Dermis blood vessel endothelial cell (primary cell): ENCODE data around the gene CUL2. TPM values are rescaled to one million over a fixed set of nuclear protein-coding genes. Genes with fewer than 3 reads are reported as not detected.
"Not testable (repeated sequence)": the region's sequence is repeated elsewhere in the genome, so short reads cannot be mapped to it uniquely, and the experiment has no call there.

Source experiments
- DNase-seq: peaks from one replicate; pipeline ENCODE4 v3.0.0; 2010
- total RNA-seq: library from RNA; depleted of rRNA; stranded (reverse); fragments of >200 nt; gene quantifications from 2 replicates; pipeline ENCODE4 v1.2.3, GENCODE V29; 2014

The CUL2 gene
- total RNA-seq, 1 donor from 2014 or later = 26.9 TPM

GRCh38 chr10:35017608-35018007 lies 72.5 kb downstream of the CUL2 start:
- no peak for DNase-seq

GRCh38 chr10:35015843-35016408 lies 74.2 kb downstream of the CUL2 start:
- DNase-seq = no peak

- DNase-seq = no peak
Measured at GRCh38 chr10:35012781-35013180, 77.4 kb downstream of the CUL2 start.

- DNase-seq = no peak
Measured at GRCh38 chr10:35011771-35012191, 78.4 kb downstream of the CUL2 start.

GRCh38 chr10:35007858-35008301 lies 82.3 kb downstream of the CUL2 start:
- no peak for DNase-seq

- DNase-seq = no peak
Measured at GRCh38 chr10:35006836-35007235, 83.3 kb downstream of the CUL2 start.

GRCh38 chr10:35005868-35006267 lies 84.3 kb downstream of the CUL2 start:
- peak; percentile 79 for DNase-seq

- no peak for DNase-seq
Measured at GRCh38 chr10:35004651-35005050, 85.5 kb downstream of the CUL2 start.

- no peak for DNase-seq
Measured at GRCh38 chr10:35003906-35004305, 86.2 kb downstream of the CUL2 start.

GRCh38 chr10:35000936-35001335 lies 89.2 kb downstream of the CUL2 start:
- no peak for DNase-seq

- DNase-seq = peak; percentile 14
Measured at GRCh38 chr10:34999532-34999931, 90.6 kb downstream of the CUL2 start.

- no peak for DNase-seq
Measured at GRCh38 chr10:34998940-34999339, 91.2 kb downstream of the CUL2 start.

- DNase-seq = no peak
Measured at GRCh38 chr10:34996843-34997242, 93.3 kb downstream of the CUL2 start.

- DNase-seq = no peak
Measured at GRCh38 chr10:34995925-34996324, 94.2 kb downstream of the CUL2 start.

GRCh38 chr10:34994565-34995142 lies 95.5 kb downstream of the CUL2 start:
- DNase-seq = peak; percentile 96

- no peak for DNase-seq
Measured at GRCh38 chr10:34993782-34994181, 96.4 kb downstream of the CUL2 start.

GRCh38 chr10:34991117-34991516 lies 99.0 kb downstream of the CUL2 start:
- not testable (repeated sequence) for DNase-seq

- DNase-seq = no peak
Measured at GRCh38 chr10:34988397-34989067, 101.6 kb downstream of the CUL2 start.

- peak; percentile 13 for DNase-seq
Measured at GRCh38 chr10:34985823-34986222, 104.3 kb downstream of the CUL2 start.

- DNase-seq = no peak
Measured at GRCh38 chr10:34985146-34985545, 105.0 kb downstream of the CUL2 start.

- no peak for DNase-seq
Measured at GRCh38 chr10:34981844-34982243, 108.3 kb downstream of the CUL2 start.

GRCh38 chr10:34979938-34980337 lies 110.2 kb downstream of the CUL2 start:
- no peak for DNase-seq

- no peak for DNase-seq
Measured at GRCh38 chr10:34978080-34978479, 112.1 kb downstream of the CUL2 start.

- not testable (repeated sequence) for DNase-seq
Measured at GRCh38 chr10:34976380-34976910, 113.7 kb downstream of the CUL2 start.
